H4 (cell line): ENCODE measurements around the gene EPOP. TPM values are rescaled to one million over a fixed set of nuclear protein-coding genes. Genes with fewer than 3 reads are reported as not detected.

Experiments
- DNase-seq: peaks from one replicate; pipeline ENCODE4 v3.0.0-alpha.2; 2015; ENCODE audit warnings: low spot score
- total RNA-seq: library from RNA; depleted of rRNA; stranded (reverse); fragments of >200 nt; shearing (Covaris generic); gene quantifications from 2 replicates; pipeline ENCODE4 v1.2.3, GENCODE V29; 2014

Gene EPOP
- total RNA-seq, 1 experiment from 2014 or later: 3.5 TPM

DNA sequence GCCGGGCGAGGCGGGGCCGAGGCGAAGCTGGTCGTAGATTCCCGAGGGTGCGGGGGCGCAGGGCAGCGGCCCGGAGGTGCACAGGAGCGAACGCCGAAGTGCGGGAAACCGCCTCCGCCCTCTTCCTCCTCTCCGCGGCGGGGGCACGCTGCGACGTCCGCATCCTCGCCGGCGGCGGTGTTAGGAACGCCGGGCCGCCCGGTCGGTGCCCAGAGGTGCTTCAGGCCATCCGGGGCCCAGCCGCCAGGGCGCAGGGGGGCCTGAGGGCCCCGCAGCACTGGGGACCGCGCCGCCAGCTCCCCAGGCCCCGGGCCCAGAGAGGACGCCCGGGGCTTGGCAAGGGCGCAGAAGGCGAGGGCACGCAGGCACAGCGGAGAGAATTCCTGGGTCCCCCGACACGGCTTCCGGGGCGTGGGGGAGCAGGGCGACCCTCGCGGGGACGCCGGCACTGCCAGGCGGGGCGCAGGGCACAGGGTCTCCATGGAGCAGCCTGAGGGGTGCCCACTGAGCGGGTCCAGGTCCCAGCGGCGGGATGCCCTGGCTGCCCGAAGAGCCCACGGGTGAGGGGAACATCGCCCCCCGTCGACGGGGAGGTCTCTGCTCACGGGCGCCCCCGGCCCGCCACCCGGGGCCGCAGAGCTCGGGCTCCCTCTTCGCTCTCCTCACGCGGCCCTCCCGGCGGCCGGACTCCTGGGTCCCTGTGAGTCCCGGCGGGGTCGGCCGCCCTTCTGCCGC lies 576 bp downstream of the EPOP start:
- DNase-seq: no peak

DNA sequence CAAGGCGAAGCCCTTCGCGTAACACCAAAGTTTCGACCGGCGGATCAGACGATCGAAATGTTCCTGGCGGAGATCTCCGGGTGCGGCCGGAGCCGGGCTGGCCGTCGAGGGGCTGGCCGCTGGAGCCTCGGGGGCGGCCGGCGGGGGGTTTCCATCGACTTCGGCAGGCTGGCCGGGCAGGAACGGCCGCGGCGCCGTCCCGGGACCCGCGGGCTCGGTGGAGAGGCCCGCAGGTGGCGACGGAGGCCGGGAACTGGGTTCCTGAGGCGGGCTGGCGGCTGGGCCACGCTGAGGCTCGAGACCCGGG lies 1.1 kb downstream of the EPOP start:
- DNase-seq: no peak

DNA sequence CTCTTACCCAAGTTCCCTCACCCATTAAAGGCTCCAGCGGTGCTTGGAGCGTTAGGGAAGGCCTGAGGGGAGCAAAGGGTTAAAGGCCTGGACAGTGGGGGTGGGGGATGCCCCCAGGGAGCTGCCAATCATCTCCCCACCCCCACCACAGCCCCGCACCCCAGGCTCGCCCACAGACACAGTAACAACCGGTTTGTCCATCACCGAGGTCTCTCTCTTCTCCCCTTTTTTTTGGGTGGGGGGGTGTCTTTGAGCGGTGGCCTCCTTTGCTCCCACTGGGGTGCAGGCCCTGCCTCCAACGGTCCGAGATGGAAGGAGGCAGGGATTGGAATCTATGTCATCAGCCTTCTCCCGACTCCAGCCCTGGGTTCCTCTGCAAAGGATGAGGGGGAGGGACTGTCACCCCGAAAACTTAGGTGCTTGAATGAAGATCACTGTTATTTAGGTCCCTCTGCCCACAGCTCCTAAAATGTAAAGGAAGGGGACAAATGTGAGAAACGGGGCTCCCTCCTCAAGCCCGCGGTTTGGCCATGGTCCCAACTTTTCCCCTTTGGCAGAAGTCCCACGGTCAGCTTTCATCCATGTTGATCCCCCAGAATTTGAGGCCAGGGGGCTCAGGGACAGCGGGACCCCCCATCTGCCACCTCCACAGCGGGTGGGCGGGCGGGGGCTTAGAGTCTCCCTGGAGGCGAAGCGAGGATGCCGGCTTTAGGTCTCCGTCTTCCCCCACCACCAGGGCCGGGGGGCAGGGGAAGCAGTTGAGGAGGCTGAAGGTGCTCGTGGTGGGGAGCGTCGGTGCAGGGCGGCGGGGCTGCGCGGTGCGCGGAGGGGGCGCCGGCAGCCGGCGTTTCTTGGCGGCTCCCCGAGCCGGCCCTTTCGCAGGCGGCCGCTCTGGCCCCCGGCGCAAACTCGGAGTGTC lies 1.7 kb downstream of the EPOP start:
- DNase-seq: no peak

DNA sequence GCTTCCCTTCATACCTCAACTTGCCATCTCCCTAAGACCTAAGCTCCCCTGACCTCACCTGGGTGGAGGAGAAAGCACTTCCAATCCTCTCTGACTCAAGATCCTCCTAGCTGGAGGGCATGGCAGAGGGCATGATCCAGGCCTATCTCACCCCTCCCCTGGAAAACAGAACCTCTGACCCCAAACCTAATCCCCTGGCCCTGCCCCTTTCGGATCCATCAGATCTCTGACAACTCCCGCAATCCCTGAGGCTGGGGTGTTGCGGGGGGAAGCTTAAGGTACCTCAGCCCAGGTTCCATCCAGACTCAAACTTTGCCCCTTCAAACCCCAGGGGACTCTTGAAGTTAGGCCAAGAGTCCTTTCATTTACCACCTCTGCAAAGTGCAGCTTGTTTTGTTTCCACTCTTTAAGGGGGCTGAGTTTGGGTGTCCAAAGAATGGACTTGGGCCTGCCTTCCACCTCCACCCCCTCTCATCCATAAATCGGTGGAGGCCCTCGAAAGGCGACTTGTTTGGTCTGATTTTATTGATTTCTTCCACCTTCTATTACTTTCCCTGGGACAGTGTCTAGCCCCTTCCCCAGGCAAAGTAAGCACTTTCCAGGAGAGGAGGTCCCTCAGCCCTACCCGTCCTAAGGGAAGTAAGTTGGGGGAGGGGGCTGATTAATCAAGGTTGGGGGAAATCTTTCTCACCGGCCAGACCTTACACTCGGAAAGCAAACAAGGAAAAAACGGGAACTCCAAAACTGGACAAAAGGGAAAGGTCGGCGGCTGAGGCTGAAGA lies 2.6 kb downstream of the EPOP start:
- DNase-seq: no peak

DNA sequence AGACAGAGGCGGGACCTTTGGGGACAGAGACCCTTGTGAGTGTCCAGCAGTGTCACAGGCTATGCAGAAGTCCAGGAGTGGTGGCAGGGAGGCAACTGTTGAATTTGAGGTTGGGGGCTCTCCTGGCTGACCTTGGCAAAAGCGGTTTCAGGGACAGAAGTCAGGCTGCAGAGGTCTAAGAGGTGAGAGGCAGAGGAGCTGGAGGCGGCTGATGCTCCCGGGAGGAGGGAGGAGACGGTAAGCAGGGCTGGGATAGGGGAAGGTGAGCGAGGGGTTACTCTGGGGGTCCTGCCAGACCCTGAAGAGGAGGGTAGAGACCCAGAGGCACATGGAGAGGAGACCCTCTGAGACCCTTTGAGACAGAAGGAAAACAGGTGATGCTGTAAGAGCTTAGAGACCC lies 5.2 kb downstream of the EPOP start:
- DNase-seq: no peak

DNA sequence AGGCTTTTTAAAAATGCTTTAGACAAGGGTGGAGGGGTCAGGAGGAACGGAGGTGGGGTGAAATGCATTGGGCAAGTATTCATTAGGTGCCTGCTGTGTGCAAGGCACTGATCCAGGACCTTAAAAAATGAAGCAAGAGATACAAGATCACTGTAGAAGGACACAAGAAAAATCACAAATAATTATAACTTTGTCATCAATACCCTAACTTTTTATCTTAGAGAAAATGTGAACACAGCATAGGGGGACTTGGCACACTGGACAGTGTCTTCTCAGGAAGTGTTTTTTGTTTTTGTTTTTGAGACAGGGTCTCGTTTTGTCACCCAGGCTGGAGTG lies 7.0 kb downstream of the EPOP start:
- DNase-seq: no peak

DNA sequence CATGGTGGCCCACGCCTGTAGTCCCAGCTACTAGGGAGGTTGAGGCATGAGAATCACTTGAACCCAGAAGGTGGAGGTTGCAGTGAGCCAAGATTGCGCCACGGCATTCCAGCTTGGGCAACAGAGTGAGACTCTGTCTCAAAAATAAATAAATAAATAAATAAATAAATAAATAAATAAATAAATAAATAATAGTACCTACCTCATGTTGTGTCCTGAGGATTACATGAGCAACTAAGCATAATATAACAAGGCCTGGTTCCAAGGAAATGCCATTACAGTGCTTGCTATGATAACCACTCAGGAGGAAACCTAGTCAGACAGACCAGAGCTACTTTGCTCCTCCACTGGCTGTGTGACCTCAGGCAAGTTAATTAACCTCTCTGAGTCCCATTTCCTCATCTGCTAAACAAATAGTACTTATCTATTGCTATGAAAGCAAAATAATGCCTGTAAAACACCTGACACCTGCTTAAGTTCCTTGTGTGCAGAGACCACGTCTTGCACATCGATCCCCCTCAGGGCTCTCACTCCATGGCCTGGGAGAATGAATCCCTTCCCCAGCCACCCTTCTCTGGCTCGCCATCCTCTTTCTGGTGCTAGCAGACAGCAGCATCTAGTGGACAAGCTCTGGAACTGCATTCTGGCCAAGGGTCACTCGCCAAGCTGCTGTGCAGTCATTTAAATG lies 7.5 kb downstream of the EPOP start:
- DNase-seq: peak; percentile 67

DNA sequence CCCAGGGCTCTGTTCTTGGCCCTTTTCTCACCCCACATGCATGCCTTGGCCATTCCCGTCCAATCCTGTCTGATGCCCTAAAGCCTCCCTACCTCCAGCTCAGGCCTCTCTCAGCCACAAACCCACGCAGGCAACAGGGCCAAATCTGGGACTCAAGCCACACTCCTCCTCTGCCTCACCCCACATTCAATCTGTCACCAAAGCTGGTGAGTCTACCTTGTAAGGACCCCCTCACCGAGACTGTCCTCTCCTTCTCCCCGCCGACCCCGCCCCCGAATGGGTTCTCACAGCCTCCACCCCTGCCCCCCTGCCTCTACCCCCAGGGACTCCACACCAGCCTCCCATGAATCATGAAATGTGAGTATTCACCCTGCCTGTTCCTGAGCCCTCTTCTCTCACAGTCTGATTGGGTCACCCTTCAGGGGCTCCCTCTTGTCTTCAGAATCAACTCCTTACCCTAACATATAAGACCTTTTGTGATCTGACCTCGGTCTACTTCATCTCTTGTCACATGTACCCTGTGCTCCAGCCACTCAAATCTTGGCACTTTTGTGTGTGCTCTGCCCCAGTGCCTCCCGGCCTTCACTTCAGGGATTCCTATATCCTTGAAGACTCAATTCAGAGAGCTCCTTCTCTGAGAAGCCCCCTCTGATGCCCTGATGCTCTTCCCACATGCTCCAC lies 10.7 kb downstream of the EPOP start:
- no peak for DNase-seq

DNA sequence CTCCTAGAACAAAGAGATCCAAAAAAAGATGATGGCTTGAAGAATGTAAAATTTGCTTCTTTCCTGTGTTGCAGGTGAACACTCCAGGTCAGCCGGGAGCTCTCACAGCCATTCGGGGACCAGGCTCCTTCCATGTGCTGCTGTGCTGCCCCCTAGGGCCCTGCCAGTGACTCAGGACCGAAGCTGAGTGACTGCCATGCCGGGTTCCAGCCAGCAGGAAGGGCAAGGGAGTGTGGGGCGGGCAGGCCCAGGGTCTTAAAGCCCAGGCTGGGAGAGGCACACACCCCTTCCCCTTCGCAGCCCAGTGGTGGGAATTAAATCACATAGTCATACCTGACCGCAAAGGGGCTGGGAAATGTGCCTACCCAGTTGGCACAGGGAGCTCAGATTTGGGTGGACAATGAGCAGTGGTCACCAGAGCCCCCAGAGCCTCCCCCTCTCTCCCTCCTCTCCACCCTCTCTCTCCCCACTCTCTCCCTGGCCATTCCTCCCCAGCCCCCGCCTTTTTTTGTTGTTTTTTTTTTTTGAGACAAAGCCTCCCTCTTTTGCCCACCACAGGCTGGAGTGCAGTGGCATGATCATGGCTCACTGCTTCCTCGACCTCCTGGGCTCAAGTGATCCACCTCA lies 11.5 kb downstream of the EPOP start:
- DNase-seq: peak; percentile 77

DNA sequence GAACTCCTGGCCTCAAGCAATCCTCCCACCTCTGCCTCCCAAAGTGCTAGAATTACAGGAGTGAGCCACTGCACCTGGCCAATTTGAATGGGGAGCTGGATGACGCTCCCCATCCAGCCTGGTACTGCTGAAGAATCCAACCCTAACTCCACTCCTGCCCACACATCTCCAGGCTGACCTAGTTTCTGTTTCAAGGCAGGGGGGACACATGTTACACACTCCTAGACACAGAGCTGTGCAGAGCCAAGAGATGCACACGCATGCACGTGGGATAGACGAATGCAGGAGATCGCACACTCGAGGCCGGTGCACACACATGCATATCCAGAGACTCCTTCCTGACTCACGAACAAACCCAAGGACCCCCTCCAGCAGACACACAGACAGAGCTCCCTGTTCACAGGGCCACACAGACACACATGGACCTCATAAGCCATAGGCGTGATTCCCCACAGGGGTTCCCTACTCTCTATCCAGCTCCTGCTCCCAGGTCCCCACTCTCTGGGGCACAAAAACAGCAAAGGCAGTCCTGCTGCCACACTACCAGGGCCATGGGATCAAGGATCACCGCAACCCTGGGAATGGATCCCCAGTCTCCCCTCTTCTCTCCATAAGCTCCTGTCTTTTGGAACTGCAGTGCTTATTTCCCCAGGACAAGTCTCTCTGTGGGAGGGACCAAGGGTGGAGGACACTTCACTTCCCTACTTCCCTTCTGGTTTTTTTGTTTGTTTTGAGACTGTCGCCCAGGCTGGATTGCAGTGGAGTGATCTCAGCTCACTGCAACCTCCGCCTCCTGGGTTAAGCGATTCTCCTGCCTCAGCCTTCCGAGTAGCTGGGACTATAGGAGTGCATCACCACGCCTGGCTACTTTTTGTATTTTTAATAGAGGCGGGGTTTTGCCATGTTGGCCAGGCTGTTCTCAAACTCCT lies 14.4 kb downstream of the EPOP start:
- DNase-seq: peak; percentile 48

DNA sequence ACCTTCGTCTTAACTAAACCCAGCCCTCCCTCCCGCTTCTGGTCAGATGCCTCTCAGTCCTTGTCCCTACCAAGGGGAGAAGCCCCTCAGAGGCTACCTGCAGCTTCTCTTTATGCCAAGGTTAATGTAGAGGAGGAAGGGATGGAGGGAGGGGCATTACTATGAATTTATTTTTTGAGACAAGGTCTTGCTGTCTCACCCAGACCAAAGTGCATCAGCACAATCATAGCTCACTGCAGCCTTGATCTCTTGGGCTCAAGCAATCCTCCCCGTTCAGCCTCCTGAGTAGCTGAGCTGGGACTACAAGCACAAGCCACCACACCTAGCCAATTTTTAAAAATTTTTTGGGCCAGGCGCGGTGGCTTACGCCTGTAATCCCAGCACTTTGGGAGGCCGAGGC lies 15.3 kb downstream of the EPOP start:
- no peak for DNase-seq

DNA sequence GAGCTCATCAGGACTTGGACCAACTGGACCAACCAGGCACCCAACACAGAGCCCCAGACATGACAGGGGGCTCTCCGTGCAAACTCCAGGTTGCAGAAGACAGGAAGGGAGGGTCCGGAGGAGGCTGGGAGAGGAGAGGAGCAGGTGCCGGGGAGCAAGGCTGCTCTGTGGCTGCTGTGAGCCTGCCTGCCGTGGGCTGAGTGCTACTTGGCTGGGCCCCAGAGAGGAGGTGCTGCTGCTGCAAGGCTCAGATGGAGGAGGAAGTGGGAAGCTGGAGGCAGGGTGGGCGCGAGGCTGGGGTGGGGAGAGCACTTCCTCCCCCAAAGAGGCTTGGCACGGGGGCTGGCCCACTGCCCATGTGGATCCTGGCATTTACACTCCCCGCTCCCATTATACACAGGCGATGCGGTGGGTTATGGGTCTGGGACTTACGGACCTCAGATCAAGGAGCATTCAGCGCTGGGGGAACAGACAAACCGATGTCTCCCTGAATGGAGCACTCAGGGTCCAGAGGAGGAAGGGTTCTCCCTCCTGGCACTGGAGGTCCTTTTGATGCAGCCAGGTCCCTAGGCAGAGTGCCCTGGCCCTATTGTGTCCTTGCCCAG lies 15.9 kb downstream of the EPOP start:
- DNase-seq: no peak

DNA sequence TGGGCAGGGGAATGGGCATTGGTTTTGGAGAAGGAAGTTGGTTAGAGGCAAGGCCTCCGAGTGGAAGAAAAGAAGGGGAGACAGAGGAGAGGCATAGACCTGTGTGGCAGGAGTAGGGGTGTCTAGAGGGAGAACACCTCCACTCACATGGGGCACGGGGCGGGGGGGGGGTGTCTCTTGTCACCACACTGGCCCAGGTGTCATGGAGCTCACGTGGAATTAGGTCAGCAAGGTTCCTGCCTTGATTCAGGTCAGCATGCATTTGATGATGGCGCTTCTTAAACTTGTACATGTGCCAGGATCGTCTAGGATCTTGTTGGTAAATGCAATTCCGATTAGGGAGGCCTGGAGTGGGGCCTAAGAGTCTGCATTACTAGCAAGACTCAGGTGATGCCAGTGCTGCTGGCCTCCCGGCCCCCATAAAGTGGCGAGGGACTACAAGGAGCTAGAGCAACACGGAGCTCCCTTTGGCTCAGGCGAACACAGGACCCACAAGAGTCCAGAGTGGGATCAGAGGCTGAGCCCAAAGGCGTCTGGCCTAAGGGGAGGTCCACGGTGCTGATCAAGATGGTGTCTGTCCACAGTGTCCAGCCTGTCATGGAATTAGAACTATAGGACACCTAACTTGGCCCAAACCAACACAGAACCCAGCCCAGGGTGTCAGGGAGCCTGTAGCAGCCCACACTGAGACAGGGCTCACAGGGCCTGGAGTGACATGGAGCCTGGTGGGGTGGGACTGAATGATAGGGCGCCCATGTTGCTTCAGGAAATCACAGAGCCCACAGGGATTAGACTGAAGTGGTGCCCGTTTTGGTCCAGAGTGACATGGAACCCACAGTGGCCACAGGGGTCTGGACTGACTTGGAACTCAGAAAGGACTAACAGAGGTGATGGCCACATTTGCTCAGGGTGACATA lies 16.7 kb downstream of the EPOP start:
- no peak for DNase-seq

DNA sequence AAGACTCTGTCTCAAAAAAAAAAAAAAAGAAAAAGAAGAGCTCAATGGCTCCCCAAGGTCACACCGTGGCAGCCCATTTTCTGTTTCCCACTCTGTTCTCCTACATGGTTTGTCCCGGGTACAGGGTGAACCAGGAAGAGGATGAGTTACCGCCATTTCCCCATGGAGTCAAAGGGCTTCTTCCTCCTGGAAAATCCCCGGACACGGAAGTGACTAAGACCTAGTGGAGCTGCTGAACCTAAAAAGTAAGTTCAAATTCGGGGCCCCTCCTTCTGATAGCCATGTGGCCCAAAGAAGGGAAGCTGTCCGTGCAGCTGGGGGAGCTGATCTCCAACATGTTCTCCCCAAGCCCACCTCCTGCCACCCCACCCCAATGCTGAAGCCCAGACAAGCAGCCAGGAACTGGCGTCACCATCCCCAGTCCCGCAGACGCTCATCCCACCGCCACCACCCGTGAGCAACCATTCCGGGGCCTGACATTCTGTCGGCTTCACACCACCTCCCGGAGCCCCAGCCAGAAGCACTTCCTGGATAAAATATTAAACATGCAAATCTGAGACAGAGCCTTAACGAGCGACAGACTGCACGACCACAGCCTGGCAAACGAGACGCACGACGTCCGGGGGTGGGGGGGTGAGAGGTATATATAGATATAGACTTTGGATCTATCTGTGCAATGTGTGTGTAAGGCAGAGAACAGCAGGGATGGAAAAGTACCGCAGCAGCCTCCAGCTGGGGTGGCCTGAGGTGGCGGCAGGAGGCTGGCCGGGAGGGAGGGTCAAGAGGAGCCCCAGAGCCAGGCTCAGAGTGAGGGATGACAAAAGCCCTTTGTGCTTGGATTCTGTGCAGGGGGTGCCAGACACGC lies 17.6 kb downstream of the EPOP start:
- DNase-seq: no peak

DNA sequence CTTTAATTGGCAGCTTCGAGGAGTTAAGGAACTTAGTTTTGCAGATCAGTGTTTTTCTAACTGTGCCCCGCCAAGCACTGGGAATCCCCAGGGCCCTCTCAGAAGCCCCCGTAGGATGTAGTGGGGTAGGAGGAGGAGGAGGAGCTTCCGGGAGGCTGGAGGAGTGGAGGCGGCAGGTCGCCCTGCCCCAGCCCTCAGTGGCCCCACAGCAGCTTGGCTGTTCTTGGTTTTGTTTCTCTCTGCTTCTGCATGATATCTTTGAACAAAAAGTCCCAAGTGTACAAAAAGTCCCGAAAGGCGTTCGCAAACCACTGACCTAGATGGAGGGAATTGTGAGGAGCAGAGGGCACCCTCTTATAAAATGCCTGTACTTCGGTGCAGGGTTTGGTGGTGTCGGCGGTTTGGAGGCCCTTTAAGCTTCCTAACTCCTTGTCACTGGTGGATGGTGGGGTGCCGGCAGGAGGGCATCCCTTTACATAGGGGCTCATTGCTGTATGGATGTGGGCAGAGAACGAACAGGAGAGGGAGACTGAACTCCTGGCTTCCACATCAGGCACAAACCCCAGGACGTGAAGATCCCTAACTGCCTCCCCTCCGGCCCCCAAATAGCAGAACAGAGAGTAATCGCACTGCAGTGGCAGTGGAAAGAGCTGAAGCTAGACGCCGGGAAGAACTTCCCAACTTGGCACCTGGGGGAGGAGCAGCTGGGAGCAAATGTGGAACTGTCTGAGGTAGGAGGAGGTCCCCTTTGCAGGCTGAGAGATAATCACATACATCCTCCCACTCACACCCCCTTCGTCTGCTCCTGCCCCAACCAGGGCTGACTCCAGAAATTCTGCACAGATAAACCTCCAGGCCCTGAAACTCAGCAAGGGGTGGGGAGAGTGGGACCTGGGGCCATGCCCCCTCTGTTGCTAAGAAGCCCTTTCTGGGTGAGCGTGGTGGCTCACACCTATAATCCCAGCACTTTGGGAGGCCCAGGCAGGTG lies 20.1 kb downstream of the EPOP start:
- DNase-seq: no peak

DNA sequence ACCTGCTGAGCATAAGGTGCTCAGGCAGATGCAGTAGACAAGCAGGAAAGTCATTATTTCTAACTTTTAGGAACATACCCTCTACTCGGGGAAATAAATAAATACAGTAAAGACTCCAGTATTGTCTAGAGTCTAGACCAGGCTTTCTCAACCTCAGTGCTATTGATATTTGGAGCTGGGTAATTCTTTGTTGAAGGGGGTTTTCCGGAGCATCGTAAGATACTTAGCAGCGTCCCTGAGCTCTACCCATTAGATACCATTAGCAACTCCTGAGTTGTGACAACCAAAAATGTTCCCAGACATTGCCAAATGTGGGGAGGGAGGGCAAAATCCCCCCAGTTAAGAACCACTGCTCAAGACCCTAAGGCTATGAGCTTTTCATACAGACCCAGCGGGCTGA lies 21.1 kb downstream of the EPOP start:
- no peak for DNase-seq
